IMR-90 (cell line): ENCODE data around the gene CALN1. TPM values are rescaled to one million over a fixed set of nuclear protein-coding genes. Genes with fewer than 3 reads are reported as not detected.

Source experiments
- ATAC-seq: fragments of 200-7000 bp; cut with Tn5 transposase; 2 replicates; pipeline ENCODE4 v1.9.1; 2020; ENCODE audit warnings: low read depth, mild to moderate bottlenecking, moderate library complexity
- BruUV-seq: library from RNA; stranded (reverse); fragments of 400-500 nt; replicated peaks from 2 replicates; lab custom pipeline; 2021; lab: Mats Ljungman, UMichigan
- CTCF ChIA-PET: fragments of 300-600 bp; formaldehyde crosslinking; extraction: SDS; loops from one replicate; lab custom pipeline; 2021; ENCODE audit warnings: antibody characterized with exemption; lab: Yijun Ruan, JAX
- POLR2A ChIA-PET: fragments of 300-600 bp; sonication (Branson Sonifier 250); formaldehyde crosslinking; loops from one replicate; lab custom pipeline; 2022; ENCODE audit warnings: antibody characterized with exemption; ENCODE audit not compliant: unreplicated experiment; lab: Charles Lee
- DNase-seq: peaks from one replicate; pipeline ENCODE4 v3.0.0; 2013
- H2AFZ ChIP-seq: replicated peaks from 2 replicates; pipeline ENCODE3; 2013; ENCODE audit warnings: low read length, mild to moderate bottlenecking; ENCODE audit not compliant: poor library complexity
- H2AK5ac ChIP-seq: 2 replicates; pipeline ENCODE4 v1.6.1; 2013; ENCODE audit warnings: low read depth, low read length, inconsistent platforms
- H2AK9ac ChIP-seq: replicated peaks from 2 replicates; pipeline ENCODE3; 2013; ENCODE audit warnings: mild to moderate bottlenecking, low read depth, low read length, moderate library complexity; ENCODE audit not compliant: poor library complexity
- H2BK120ac ChIP-seq: 2 replicates; pipeline ENCODE4 v1.6.1; 2013; ENCODE audit warnings: low read depth, low read length, inconsistent platforms
- H2BK15ac ChIP-seq: 3 replicates; pipeline ENCODE4 v1.6.1; 2013; ENCODE audit warnings: low read depth, low read length, inconsistent platforms
- H2BK20ac ChIP-seq: 2 replicates; pipeline ENCODE4 v1.6.1; 2013; ENCODE audit warnings: low read depth, mild to moderate bottlenecking, inconsistent platforms, low read length, moderate library complexity
- H2BK5ac ChIP-seq: 2 replicates; pipeline ENCODE4 v1.6.1; 2013; ENCODE audit warnings: mild to moderate bottlenecking, low read depth, low read length, inconsistent platforms; ENCODE audit not compliant: poor library complexity, severe bottlenecking
- H3K14ac ChIP-seq: replicated peaks from 2 replicates; pipeline ENCODE4 v1.6.1; 2013; ENCODE audit warnings: low read depth, low read length, inconsistent platforms
- H3K18ac ChIP-seq: 2 replicates; pipeline ENCODE4 v1.6.1; 2013; ENCODE audit warnings: low read depth, low read length, control low read depth
- H3K23ac ChIP-seq: 2 replicates; pipeline ENCODE4 v1.6.1; 2013; ENCODE audit warnings: low read depth, low read length, inconsistent platforms
- H3K27ac ChIP-seq: 2 replicates; pipeline ENCODE4 v1.5.1; 2013; ENCODE audit warnings: mild to moderate bottlenecking, control low read depth, low read length; ENCODE audit not compliant: insufficient read depth
- H3K27me3 ChIP-seq: 2 replicates; pipeline ENCODE4 v1.6.1; 2013; ENCODE audit warnings: low read length; ENCODE audit not compliant: control insufficient read depth, insufficient read depth
- H3K36me3 ChIP-seq: 2 replicates; pipeline ENCODE4 v1.6.1; 2013; ENCODE audit warnings: low read length, mixed read lengths; ENCODE audit not compliant: control insufficient read depth, insufficient read depth
- H3K4ac ChIP-seq: 2 replicates; pipeline ENCODE4 v1.6.1; 2013; ENCODE audit warnings: low read depth, low read length, inconsistent platforms
- H3K4me1 ChIP-seq: 2 replicates; pipeline ENCODE4 v1.6.1; 2013; ENCODE audit warnings: low read length, mixed read lengths; ENCODE audit not compliant: control insufficient read depth, insufficient read depth
- H3K4me2 ChIP-seq: 2 replicates; pipeline ENCODE4 v1.6.1; 2013; ENCODE audit warnings: low read depth, mild to moderate bottlenecking, control low read depth, low read length, moderate library complexity
- H3K4me3 ChIP-seq: 2 replicates; pipeline ENCODE4 v1.5.1; 2013; ENCODE audit warnings: low read depth, mild to moderate bottlenecking, control low read depth, low read length, moderate library complexity; ENCODE audit not compliant: insufficient read depth
- H3K56ac ChIP-seq: 2 replicates; pipeline ENCODE4 v1.6.1; 2013; ENCODE audit warnings: low read length, inconsistent platforms; ENCODE audit not compliant: insufficient read depth; ENCODE audit errors: extremely low read depth
- H3K79me1 ChIP-seq, 2 experiments: 2 replicates each; pipeline ENCODE4 v1.6.1; 2013; ENCODE audit warnings: low read length in 2 of 2, inconsistent platforms in 1 of 2, low read depth in 1 of 2
- H3K9ac ChIP-seq: 2 replicates; pipeline ENCODE4 v1.6.1; 2013; ENCODE audit warnings: low read depth, low read length, control low read depth
- H3K9me1 ChIP-seq: 2 replicates; pipeline ENCODE4 v1.6.1; 2013; ENCODE audit warnings: low read length, inconsistent platforms; ENCODE audit not compliant: insufficient read depth
- H3K9me3 ChIP-seq: 2 replicates; pipeline ENCODE4 v1.6.1; 2013; ENCODE audit warnings: low read length; ENCODE audit not compliant: control insufficient read depth, insufficient read depth
- H4K20me1 ChIP-seq: 2 replicates; pipeline ENCODE4 v1.6.1; 2013; ENCODE audit warnings: low read length, inconsistent platforms; ENCODE audit not compliant: insufficient read depth
- H4K5ac ChIP-seq: 2 replicates; pipeline ENCODE4 v1.6.1; 2013; ENCODE audit warnings: mild to moderate bottlenecking, low read depth, low read length, control low read depth
- H4K8ac ChIP-seq, 2 experiments: 2 replicates each; pipeline ENCODE4 v1.6.1; 2013; ENCODE audit warnings: low read depth in 2 of 2, low read length in 2 of 2, control low read depth in 1 of 2, inconsistent platforms in 1 of 2
- H4K91ac ChIP-seq: 2 replicates; pipeline ENCODE4 v1.6.1; 2013; ENCODE audit warnings: low read depth, low read length, inconsistent platforms; ENCODE audit not compliant: insufficient read depth
- MAZ ChIP-seq: IDR thresholded peaks from 2 replicates; pipeline ENCODE4 v1.6.1; 2012; ENCODE audit warnings: low read depth, mild to moderate bottlenecking, low read length, improper control_type of control experiment, moderate library complexity, borderline replicate concordance
- whole genome bisulfite sequencing, 2 experiments: methylation state at CpG; one replicate each; pipeline versions ENCODE4 v1.1.5 to v1.1.7; 2013; ENCODE audit warnings: missing lambda C conversion rate in 2 of 2; ENCODE audit not compliant: insufficient read length in 1 of 2; ENCODE audit errors: extremely low coverage in 2 of 2; 5-methylcytosine and 5-hydroxymethylcytosine counted together
- dilution Hi-C: fragments of 300-500 bp; cut with HindIII; formaldehyde crosslinking; loops from one replicate; pipeline ENCODE4 v1.14.3; 2018; ENCODE audit warnings: low sequenced_read_pairs; ENCODE audit not compliant: unreplicated experiment
- in situ Hi-C: fragments of 300-500 bp; cut with MboI; formaldehyde crosslinking; loops from 3 replicates; pipeline ENCODE4 v1.14.3; 2019; ENCODE audit warnings: low sequenced_read_pairs, inconsistent platforms, mixed read lengths
- intact Hi-C: fragments of 100-400 bp; cut with micrococcal nuclease; formaldehyde crosslinking; loops from 2 replicates; pipeline ENCODE4 v1.10.0; 2022
- polyA plus RNA-seq, 3 experiments: library from polyadenylated mRNA; depleted of rRNA; stranded (reverse); fragments of >200 nt; gene quantifications; 2 replicates each; pipeline ENCODE4 v1.2.3, GENCODE V29; 2012; ENCODE audit warnings: low replicate concordance in 1 of 3
- total RNA-seq: library from RNA; depleted of rRNA; stranded (reverse); fragments of >200 nt; gene quantifications from 2 replicates; pipeline ENCODE4 v1.2.3, GENCODE V29; 2012

CALN1 gene
- total and polyA plus RNA-seq, 2 of the 4 experiments (the other 2 are of a cell fraction): not detected

GRCh38 chr7:72106405-72106804 lies 305.7 kb downstream of the CALN1 start:
- H3K36me3 ChIP-seq: no peaks in the 10 kb centered on the region
- intact Hi-C loops: no loop called here
- H2BK20ac ChIP-seq: no peak overlapping the region
- WGBS, 2 experiments: 80% methylated on average over 1 of the region's 1 CpG; no CpG with 5 or more reads in 1 of the 2 experiments
- H3K4me2 ChIP-seq: no peak overlapping the region
- in situ Hi-C loops: no loop called here
- no peaks in the 10 kb centered on the region for H4K20me1 ChIP-seq
- H4K5ac ChIP-seq: no peak overlapping the region
- no peak overlapping the region for H3K27ac ChIP-seq
- H3K56ac ChIP-seq: no peak overlapping the region
- dilution Hi-C loops: no loop called here
- no peaks in the 10 kb centered on the region for H3K4me1 ChIP-seq
- no peaks in the 10 kb centered on the region for H3K27me3 ChIP-seq
- no peak overlapping the region for H3K18ac ChIP-seq
- no peak overlapping the region for H3K4me3 ChIP-seq
- ATAC-seq (no peak), DNase-seq (no peak)
- H4K91ac ChIP-seq: no peak overlapping the region
- no TSS peak for BruUV-seq
- H4K8ac ChIP-seq: no peak overlapping the region
- no peak overlapping the region for H2AK5ac ChIP-seq
- no peak overlapping the region for H3K9ac ChIP-seq
- H2AFZ ChIP-seq: no peak overlapping the region
- no peak overlapping the region for H2AK9ac ChIP-seq
- TF ChIP-seq MAZ: no peak
- ChIA-PET CTCF (no interaction called here), POLR2A (no interaction called here)
- H3K14ac ChIP-seq: no peak overlapping the region
- no peak overlapping the region for H2BK5ac ChIP-seq
- no peak overlapping the region for H3K4ac ChIP-seq
- H2BK120ac ChIP-seq: no peak overlapping the region
- no peak overlapping the region for H2BK15ac ChIP-seq
- H3K23ac ChIP-seq: no peak overlapping the region
- H3K9me3 ChIP-seq: peaks cover 41% of the 10 kb centered on the region
- no peaks in the 10 kb centered on the region for H3K79me1 ChIP-seq
- H3K9me1 ChIP-seq: no peaks in the 10 kb centered on the region
